WTC11 (cell line): ENCODE measurements around the gene TNP2.

Experiments used
- ATF1 ChIP-seq: sonication (generic); formaldehyde crosslinking; IDR thresholded peaks from 2 replicates; pipeline ENCODE4 v1.8.1; 2023; ENCODE audit warnings: mild to moderate bottlenecking, moderate library complexity, missing genetic modification reagents
- ATF3 ChIP-seq: sonication (generic); formaldehyde crosslinking; conservative IDR thresholded peaks from 2 replicates; pipeline ENCODE4 v1.8.1; 2022; ENCODE audit warnings: mild to moderate bottlenecking, missing genetic modification reagents
- CTCF ChIP-seq: fragments of 200-600 bp; IDR thresholded peaks from 2 replicates; pipeline ENCODE4 v1.8.0; 2022; ENCODE audit warnings: antibody characterized with exemption
- FOXJ3 ChIP-seq: sonication (generic); formaldehyde crosslinking; IDR thresholded peaks from 2 replicates; pipeline ENCODE4 v1.9.0; 2021; ENCODE audit warnings: missing genetic modification reagents, mild to moderate bottlenecking, borderline replicate concordance
- PREB ChIP-seq: sonication (generic); formaldehyde crosslinking; IDR thresholded peaks from 2 replicates; pipeline ENCODE4 v1.8.1; 2022; ENCODE audit warnings: mild to moderate bottlenecking, missing genetic modification reagents, moderate library complexity, borderline replicate concordance
- ZBTB43 ChIP-seq: sonication (generic); formaldehyde crosslinking; IDR thresholded peaks from 2 replicates; pipeline ENCODE4 v1.8.1; 2023; ENCODE audit warnings: mild to moderate bottlenecking, missing genetic modification reagents
- ZNF263 ChIP-seq: sonication (generic); formaldehyde crosslinking; IDR thresholded peaks from 2 replicates; pipeline ENCODE4 v1.8.1; 2022; ENCODE audit warnings: low read depth, mild to moderate bottlenecking, moderate library complexity, missing genetic modification reagents

- TF ChIP-seq CTCF (no peak), ATF3 (CRISPR knock-in tag) (no peak), PREB (no peak), ATF1 (CRISPR knock-in tag) (no peak), ZNF263 (no peak), ZBTB43 (CRISPR knock-in tag) (no peak), FOXJ3 (CRISPR knock-in tag) (no peak)
Observed at GRCh38 chr16:11240636-11241473, 28.3 kb downstream of the TNP2 start.
